HepG2 (cell line): Measurements from ENCODE around the gene JAKMIP2. TPM values are rescaled to one million over a fixed set of nuclear protein-coding genes. Genes with fewer than 3 reads are reported as not detected.

Source experiments
- ATAC-seq: fragments of 200-7000 bp; cut with Tn5 transposase; 3 replicates; pipeline ENCODE4 v1.9.1; 2020; ENCODE audit warnings: mild to moderate bottlenecking, moderate library complexity
- BruUV-seq: library from RNA; stranded (reverse); fragments of 400-500 nt; replicated peaks from 2 replicates; lab custom pipeline; 2021; lab: Mats Ljungman, UMichigan
- CTCF ChIA-PET: fragments of 300-600 bp; formaldehyde crosslinking; extraction: SDS; loops from one replicate; lab custom pipeline; 2021; ENCODE audit warnings: low total read pairs, inconsistent platforms, low intra/inter-chr PET ratio; lab: Yijun Ruan, JAX
- POLR2A ChIA-PET: fragments of 350-600 bp; sonication (Branson Sonifier 250); formaldehyde crosslinking; loops from one replicate; lab custom pipeline; 2020; ENCODE audit warnings: antibody characterized with exemption, inconsistent platforms; lab: Yijun Ruan, JAX
- DNase-seq: peaks from one replicate; pipeline ENCODE4 v3.0.0-alpha.2; 2015; ENCODE audit warnings: low spot score
- FAIRE-seq: peaks from 3 replicates; lab custom pipeline; 2011; peaks lifted over from hg19 to GRCh38; lab: Jason Lieb, UNC
- H2AFZ ChIP-seq: one replicate; pipeline ENCODE4 v1.6.1; 2011; ENCODE audit warnings: low read length, inconsistent platforms
- H3K27ac ChIP-seq: fragments of 300-600 bp; 3 replicates; pipeline ENCODE4 v1.8.0; 2011; ENCODE audit warnings: mixed run types, mild to moderate bottlenecking, mixed read lengths, low read length, inconsistent platforms; ENCODE audit not compliant: insufficient read depth; ENCODE audit errors: extremely low read length
- H3K27me3 ChIP-seq, 2 experiments: fragments of 200-600 bp in 1 of 2; 2 replicates in 1 of 2; 3 replicates in 1 of 2; pipeline versions ENCODE4 v1.6.0 to v1.8.0; 2011; ENCODE audit warnings: low read length in 2 of 2, mild to moderate bottlenecking in 2 of 2, moderate library complexity in 2 of 2, inconsistent platforms in 1 of 2; ENCODE audit not compliant: insufficient read depth in 2 of 2, control insufficient read depth in 1 of 2
- H3K36me3 ChIP-seq, 2 experiments: fragments of 200-600 bp in 1 of 2; replicated peaks in 1 of 2; 2 replicates in 1 of 2; 3 replicates in 1 of 2; pipeline versions ENCODE4 v1.5.1 to v1.8.0; 2011; ENCODE audit warnings: low read length in 2 of 2, inconsistent platforms in 1 of 2; ENCODE audit not compliant: insufficient read depth in 2 of 2, control insufficient read depth in 1 of 2
- H3K4me1 ChIP-seq: 2 replicates; pipeline ENCODE4 v1.5.1; 2012; ENCODE audit warnings: low read length, inconsistent platforms; ENCODE audit not compliant: insufficient read depth
- H3K4me2 ChIP-seq: 2 replicates; pipeline ENCODE4 v1.6.0; 2011; ENCODE audit warnings: low read depth, low read length, inconsistent platforms
- H3K4me3 ChIP-seq, 3 experiments: fragments of 200-600 bp in 1 of 3; sonication (generic), shearing (Covaris generic) in 1 of 3; replicated peaks in 1 of 3; 2 replicates each; pipeline ENCODE4 v1.5.1; 2011 to 2016; ENCODE audit warnings: low read length in 3 of 3, inconsistent platforms in 2 of 3, low read depth in 2 of 3, mild to moderate bottlenecking in 2 of 3, control low read depth in 1 of 3, mixed read lengths in 1 of 3; ENCODE audit not compliant: insufficient read depth in 1 of 3
- H3K79me2 ChIP-seq: one replicate; pipeline ENCODE4 v1.6.1; 2011; ENCODE audit warnings: low read length, inconsistent platforms; ENCODE audit not compliant: insufficient read depth
- H3K9ac ChIP-seq: 2 replicates; pipeline ENCODE4 v1.6.0; 2011; ENCODE audit warnings: mild to moderate bottlenecking, low read depth, low read length, inconsistent platforms; ENCODE audit not compliant: insufficient read depth
- H3K9me3 ChIP-seq: 2 replicates; pipeline ENCODE4 v1.5.1; 2012; ENCODE audit warnings: mild to moderate bottlenecking, low read length
- H4K20me1 ChIP-seq: 2 replicates; pipeline ENCODE4 v1.6.0; 2011; ENCODE audit warnings: inconsistent platforms, mild to moderate bottlenecking, low read length, moderate library complexity; ENCODE audit not compliant: insufficient read depth
- CCAR2 ChIP-seq: fragments of 200-400 bp; formaldehyde crosslinking; optimal IDR thresholded peaks from 2 replicates; pipeline ENCODE3; 2018; ENCODE audit warnings: low read depth, mild to moderate bottlenecking, low read length, moderate library complexity
- HMG20A ChIP-seq: IDR thresholded peaks from 2 replicates; pipeline ENCODE4 v1.6.1; 2016; ENCODE audit warnings: borderline replicate concordance
- KLF11 ChIP-seq: IDR thresholded peaks from 2 replicates; pipeline ENCODE4 v1.6.1; 2016; ENCODE audit warnings: missing compliant biosample characterization
- KMT2A ChIP-seq: sonication (generic); formaldehyde crosslinking; IDR thresholded peaks from 2 replicates; pipeline ENCODE4 v1.4.0; 2020; ENCODE audit warnings: missing genetic modification reagents
- MAF1 ChIP-seq: sonication (generic); formaldehyde crosslinking; IDR thresholded peaks from 2 replicates; pipeline ENCODE4 v1.5.0; 2020; ENCODE audit warnings: missing genetic modification reagents, borderline replicate concordance
- MAFF ChIP-seq: IDR thresholded peaks from 2 replicates; pipeline ENCODE4 v1.6.1; 2011; ENCODE audit warnings: low read depth, low read length, improper control_type of control experiment
- MAFK ChIP-seq, 2 experiments: IDR thresholded peaks in 1 of 2; conservative IDR thresholded peaks in 1 of 2; 2 replicates each; pipeline ENCODE4 v1.6.1; 2011; ENCODE audit warnings: improper control_type of control experiment in 2 of 2, low read length in 2 of 2
- PHB2 ChIP-seq: fragments of 450-650 bp; IDR thresholded peaks from 2 replicates; pipeline ENCODE4 v1.6.1; 2018; ENCODE audit not compliant: partially characterized antibody
- SP4 ChIP-seq: sonication (generic); formaldehyde crosslinking; IDR thresholded peaks from 2 replicates; pipeline ENCODE4 v1.8.1; 2023; ENCODE audit warnings: mild to moderate bottlenecking, missing genetic modification reagents
- SUZ12 ChIP-seq: fragments of 150-350 bp; IDR thresholded peaks from 2 replicates; pipeline ENCODE4 v1.6.1; 2014; ENCODE audit warnings: low read depth, low read length
- U2AF2 ChIP-seq: fragments of 200-400 bp; formaldehyde crosslinking; IDR thresholded peaks from 2 replicates; pipeline ENCODE4 v1.6.1; 2017; ENCODE audit warnings: low read depth, mild to moderate bottlenecking, low read length
- ZFP36L2 ChIP-seq: sonication (generic); formaldehyde crosslinking; IDR thresholded peaks from 2 replicates; pipeline ENCODE4 v1.4.0; 2020; ENCODE audit warnings: missing genetic modification reagents
- ZMYM2 ChIP-seq: sonication (generic); formaldehyde crosslinking; IDR thresholded peaks from 2 replicates; pipeline ENCODE4 v1.8.0; 2022; ENCODE audit warnings: mild to moderate bottlenecking, missing genetic modification reagents
- ZNF207 ChIP-seq: fragments of 450-650 bp; IDR thresholded peaks from 2 replicates; pipeline ENCODE4 v1.6.1; 2016; ENCODE audit warnings: antibody characterized with exemption, borderline replicate concordance
- ZNF274 ChIP-seq: sonication (generic); formaldehyde crosslinking; IDR thresholded peaks from 2 replicates; pipeline ENCODE4 v1.5.1; 2020; ENCODE audit warnings: mild to moderate bottlenecking, missing genetic modification reagents
- ZNF329 ChIP-seq: sonication (generic); formaldehyde crosslinking; IDR thresholded peaks from 2 replicates; pipeline ENCODE4 v1.9.0; 2021; ENCODE audit warnings: low read depth, mild to moderate bottlenecking, missing genetic modification reagents
- ZNF367 ChIP-seq: sonication (generic); formaldehyde crosslinking; IDR thresholded peaks from 2 replicates; pipeline ENCODE4 v1.4.0; 2020; ENCODE audit warnings: missing genetic modification reagents, borderline replicate concordance
- ZNF792 ChIP-seq: IDR thresholded peaks from 2 replicates; pipeline ENCODE4 v1.6.1; 2016
- WGBS: methylation state at CpG from one replicate; pipeline ENCODE4 v1.1.6; 2017; ENCODE audit warnings: low lambda C conversion rate; 5-methylcytosine and 5-hydroxymethylcytosine counted together
- in situ Hi-C: cut with HindIII; loops from 2 replicates; pipeline ENCODE4 v1.10.0; 2017; ENCODE audit warnings: low pct_unique_long_range_greater_than_20kb; ENCODE audit not compliant: extremely low pct_ligation_motif_present
- intact Hi-C: fragments of 100-400 bp; cut with micrococcal nuclease; formaldehyde crosslinking; loops from one replicate; pipeline ENCODE4 v1.10.0; 2022; ENCODE audit not compliant: unreplicated experiment
- polyA plus RNA-seq, 8 experiments: library from polyadenylated mRNA; depleted of rRNA in 3 of 8; stranded (reverse) in 7 of 8; unstranded in 1 of 8; fragments of >200 nt; fragmentation: Illumina TruSeq in 4 of 8; extraction: Trizol in 4 of 8; gene quantifications; 2 replicates each; pipeline versions ENCODE4 v1.2.1 to v1.2.3, GENCODE V29; 2011 to 2016; ENCODE audit warnings: low read depth in 4 of 8, missing spikeins in 1 of 8, mixed read lengths in 1 of 8; ENCODE audit not compliant: insufficient read depth in 1 of 8
- total RNA-seq, 5 experiments: library from RNA; depleted of rRNA; stranded (reverse); fragments of >200 nt; fragmentation: Illumina TruSeq; extraction: Trizol; gene quantifications; 2 replicates each; pipeline ENCODE4 v1.2.3, GENCODE V29; 2016; ENCODE audit warnings: low read depth in 1 of 5
- TF ChIP-seq, protein P1 (sequence below): sonication (generic); formaldehyde crosslinking; IDR thresholded peaks from 2 replicates; pipeline ENCODE4 v1.8.0; 2022; ENCODE audit warnings: mild to moderate bottlenecking, missing genetic modification reagents; ENCODE audit not compliant: insufficient replicate concordance

The JAKMIP2 gene
- total and polyA plus RNA-seq, 2 of the 13 experiments (the other 11 are each of a cell fraction or from before 2014, with no cell fraction given), result 0.04 to 2.1 TPM

DNA sequence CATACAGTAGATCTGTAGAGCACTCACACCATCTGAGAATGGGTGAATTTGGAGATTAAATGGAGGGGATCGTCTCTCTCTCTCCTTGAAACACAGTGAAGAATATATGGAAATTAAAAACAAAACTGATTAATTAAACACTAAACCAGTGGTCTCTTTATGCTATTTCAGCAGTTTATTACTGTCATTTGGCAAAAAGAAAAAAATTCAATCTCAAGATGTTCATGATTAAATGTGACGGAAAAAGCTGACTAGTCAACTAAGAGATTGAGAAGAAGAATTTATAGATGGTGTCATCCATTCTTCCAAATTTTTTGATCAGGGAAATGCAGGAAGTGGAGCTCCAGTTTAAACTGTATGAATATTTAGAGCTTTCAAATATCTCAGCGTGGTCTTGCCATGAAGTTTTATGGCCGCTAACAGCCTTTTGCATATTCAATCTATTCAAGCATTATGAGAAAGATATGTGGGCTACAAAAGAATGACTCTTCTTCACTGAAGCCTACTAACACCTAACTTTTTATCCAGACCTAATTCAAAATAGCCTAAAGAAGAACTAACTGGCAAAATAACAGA, 151.0 kb downstream of the JAKMIP2 start:
- no TSS peak for BruUV-seq
- Histone ChIP-seq H3K79me2 (no peaks in the 10 kb centered on the region), H3K4me3 (no peak overlapping the region), H4K20me1 (no peaks in the 10 kb centered on the region), H3K27ac (no peak overlapping the region), H3K9ac (no peak overlapping the region), H3K27me3 (no peaks in the 10 kb centered on the region), H3K36me3 (no peaks in the 10 kb centered on the region), H3K4me1 (no peaks in the 10 kb centered on the region), H3K4me2 (no peak overlapping the region), H3K9me3 (no peaks in the 10 kb centered on the region), H2AFZ (no peak overlapping the region)
- ATAC-seq, result no peak
- TF ChIP-seq ZNF274 (no peak), MAFK (conservative IDR thresholded peaks at IDR 0.05 in 1 of 2, IDR thresholded peaks at IDR 0.05 in 1 of 2; ENCODE audit: low read length in 2 of 2) (peak; percentile 56 to 61; a peak in 3 of 4 replicates), MAF1 (CRISPR knock-in tag) (no peak), MAFF (peak; percentile 58)
- FAIRE-seq, result no peak
- POLR2A ChIA-PET, result no interaction called here
- in situ Hi-C loops, result no loop called here
- CTCF ChIA-PET, result no interaction called here
- WGBS, result 56% methylated on average over 4 of the region's 4 CpGs
- intact Hi-C loops, result no loop called here
- no peak for DNase-seq

DNA sequence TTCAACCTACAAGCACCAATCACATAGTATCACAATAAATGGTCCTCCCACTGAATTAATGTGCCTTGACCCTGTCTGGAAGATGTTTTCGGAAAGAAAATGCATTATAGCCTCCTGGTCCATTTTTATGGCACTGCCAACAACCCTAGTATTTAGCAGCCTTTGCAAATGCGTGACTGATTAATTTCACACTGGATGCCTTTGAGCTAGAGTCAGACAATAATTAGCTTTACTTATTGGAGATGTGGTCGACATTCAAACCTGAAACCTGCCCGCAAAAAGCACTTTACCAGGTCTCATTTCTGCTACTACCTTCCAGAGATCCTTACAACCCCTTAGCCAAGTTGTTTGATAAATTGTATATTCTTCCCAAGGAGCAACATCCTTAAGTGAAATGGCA, 153.3 kb downstream of the JAKMIP2 start:
- FAIRE-seq (no peak), DNase-seq (no peak), ATAC-seq (no peak)
- CTCF ChIA-PET, result interaction anchor here (1.4 to 3.6 kb wide), 3 partner anchors 45 to 193 kb away, joined by 3 to 46 read pairs (median 26); no protein-coding TSS in a partner anchor
- H3K79me2 ChIP-seq, result no peaks in the 10 kb centered on the region
- no peak overlapping the region for H2AFZ ChIP-seq
- no peaks in the 10 kb centered on the region for H3K4me1 ChIP-seq
- no TSS peak for BruUV-seq
- H3K27me3 ChIP-seq, result no peaks in the 10 kb centered on the region
- no peaks in the 10 kb centered on the region for H4K20me1 ChIP-seq
- intact Hi-C loops, result loop anchor here (5.0 kb wide), 1 partner anchor 208 kb away; no protein-coding TSS in a partner anchor
- H3K27ac ChIP-seq, result no peak overlapping the region
- H3K4me3 ChIP-seq, result no peak overlapping the region
- POLR2A ChIA-PET, result no interaction called here
- no peaks in the 10 kb centered on the region for H3K9me3 ChIP-seq
- H3K4me2 ChIP-seq, result no peak overlapping the region
- no peak overlapping the region for H3K9ac ChIP-seq
- in situ Hi-C loops, result loop anchor here (5.0 to 10.0 kb wide), 3 partner anchors 43 to 306 kb away; no protein-coding TSS in a partner anchor
- WGBS, result 48% methylated on average over 4 of the region's 4 CpGs
- H3K36me3 ChIP-seq, result no peaks in the 10 kb centered on the region
- no peak for TF ChIP-seq CCAR2
- no peak for TF ChIP-seq ZMYM2 (CRISPR knock-in tag)
- no peak for TF ChIP-seq ZNF207
- no peak for TF ChIP-seq ZNF329 (CRISPR knock-in tag)
- TF ChIP-seq ZNF367 (CRISPR knock-in tag), result no peak
- TF ChIP-seq ZNF792 (CRISPR knock-in tag), result no peak
- TF ChIP-seq HMG20A (CRISPR knock-in tag), result no peak
- TF ChIP-seq ZFP36L2 (CRISPR knock-in tag), result no peak
- TF ChIP-seq U2AF2, result no peak
- TF ChIP-seq SP4, result no peak
- no peak for TF ChIP-seq KMT2A (CRISPR knock-in tag)
- TF ChIP-seq KLF11 (CRISPR knock-in tag), result no peak
- TF ChIP-seq PHB2, result no peak
- TF ChIP-seq, protein P1, sequence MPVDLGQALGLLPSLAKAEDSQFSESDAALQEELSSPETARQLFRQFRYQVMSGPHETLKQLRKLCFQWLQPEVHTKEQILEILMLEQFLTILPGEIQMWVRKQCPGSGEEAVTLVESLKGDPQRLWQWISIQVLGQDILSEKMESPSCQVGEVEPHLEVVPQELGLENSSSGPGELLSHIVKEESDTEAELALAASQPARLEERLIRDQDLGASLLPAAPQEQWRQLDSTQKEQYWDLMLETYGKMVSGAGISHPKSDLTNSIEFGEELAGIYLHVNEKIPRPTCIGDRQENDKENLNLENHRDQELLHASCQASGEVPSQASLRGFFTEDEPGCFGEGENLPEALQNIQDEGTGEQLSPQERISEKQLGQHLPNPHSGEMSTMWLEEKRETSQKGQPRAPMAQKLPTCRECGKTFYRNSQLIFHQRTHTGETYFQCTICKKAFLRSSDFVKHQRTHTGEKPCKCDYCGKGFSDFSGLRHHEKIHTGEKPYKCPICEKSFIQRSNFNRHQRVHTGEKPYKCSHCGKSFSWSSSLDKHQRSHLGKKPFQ, result no peak
- no peak for TF ChIP-seq SUZ12
